ENCODE data around the gene CPNE8. TPM values are rescaled to one million over a fixed set of nuclear protein-coding genes. Genes with fewer than 3 reads are reported as not detected.

CPNE8 gene
- total RNA-seq, 1 experiment from 2014 or later: 7.2 TPM

GRCh38 chr12:38610808-38611350, 294.5 kb downstream of the CPNE8 start:
- ATAC-seq (peak; percentile 61), DNase-seq (no peak)
- Histone ChIP-seq H2AFZ (ENCODE audit: low read length) (no peak overlapping the region), H3K4me3 (ENCODE audit: low read length) (no peak overlapping the region), H3K9me2 (replicated peaks; ENCODE audit: low read length) (no peaks in the 10 kb centered on the region), H3K9me3 (ENCODE audit: low read length) (no peaks in the 10 kb centered on the region), H3K9ac (ENCODE audit: low read length) (no peak overlapping the region), H3K4me2 (ENCODE audit: low read length) (no peak overlapping the region), H3K27me3 (ENCODE audit: low read length) (no peaks in the 10 kb centered on the region), H3K4me1 (ENCODE audit: insufficient read depth, low read length) (no peaks in the 10 kb centered on the region), H3F3A (ENCODE audit: low read length, unreplicated experiment) (no peaks in the 10 kb centered on the region), H3K27ac (ENCODE audit: low read length) (no peak overlapping the region), H3K36me3 (ENCODE audit: low read depth, low read length) (no peaks in the 10 kb centered on the region), H4K20me1 (ENCODE audit: low read length) (no peaks in the 10 kb centered on the region), H3K79me2 (ENCODE audit: low read length) (no peaks in the 10 kb centered on the region)
- TF ChIP-seq CTCF (conservative IDR thresholded peaks at IDR 0.05; ENCODE audit: low read depth, low read length): no peak
- TF ChIP-seq EZH2 (IDR thresholded peaks at IDR 0.05; ENCODE audit: low read length, unreplicated experiment): no peak
- no peak for TF ChIP-seq EZH2phosphoT487 (IDR thresholded peaks at IDR 0.05; ENCODE audit: borderline replicate concordance, low read length)
- intact Hi-C loops (cut with micrococcal nuclease): loop anchor here (2.0 kb wide), 1 partner anchor 294 kb away; the partner anchor contains the start of gene CPNE8
- ChIA-PET CTCF (no interaction called here), POLR2A (ENCODE audit: unreplicated experiment) (no interaction called here)
- BruUV-seq (replicated peaks): no TSS peak

- Histone ChIP-seq H3K9me3 (ENCODE audit: low read length) (no peaks in the 10 kb centered on the region), H4K20me1 (ENCODE audit: low read length) (no peaks in the 10 kb centered on the region), H3K9me2 (replicated peaks; ENCODE audit: low read length) (no peaks in the 10 kb centered on the region), H3F3A (ENCODE audit: low read length, unreplicated experiment) (no peaks in the 10 kb centered on the region), H3K27me3 (ENCODE audit: low read length) (no peaks in the 10 kb centered on the region), H3K4me1 (ENCODE audit: insufficient read depth, low read length) (peaks cover 6% of the 10 kb centered on the region), H3K27ac (ENCODE audit: low read length) (no peak overlapping the region), H3K4me2 (ENCODE audit: low read length) (no peak overlapping the region), H3K79me2 (ENCODE audit: low read length) (no peaks in the 10 kb centered on the region), H2AFZ (ENCODE audit: low read length) (no peak overlapping the region), H3K9ac (ENCODE audit: low read length) (no peak overlapping the region), H3K36me3 (ENCODE audit: low read depth, low read length) (no peaks in the 10 kb centered on the region), H3K4me3 (ENCODE audit: low read length) (no peak overlapping the region)
- POLR2A ChIA-PET (ENCODE audit: unreplicated experiment): no interaction called here
- TF ChIP-seq CTCF (conservative IDR thresholded peaks at IDR 0.05; ENCODE audit: low read depth, low read length) (no peak), EZH2 (IDR thresholded peaks at IDR 0.05; ENCODE audit: low read length, unreplicated experiment) (no peak), EZH2phosphoT487 (IDR thresholded peaks at IDR 0.05; ENCODE audit: borderline replicate concordance, low read length) (no peak)
- CTCF ChIA-PET: no interaction called here
- no peak for DNase-seq
- no TSS peak for BruUV-seq (replicated peaks)
- intact Hi-C loops (cut with micrococcal nuclease): loop anchor here (10.0 kb wide), 4 partner anchors 162 to 498 kb away; no protein-coding TSS in a partner anchor
- no peak for ATAC-seq
Measured at GRCh38 chr12:38607295-38607694, 298.1 kb downstream of the CPNE8 start.

Data from PC-3 (cell line).